Brain pericyte (primary cell): ENCODE measurements around the gene KBTBD4.
"Not testable (repeated sequence)": the region's sequence is repeated elsewhere in the genome, so short reads cannot be mapped to it uniquely, and the experiment has no call there.

Experiments
- DNase-seq: peaks from one replicate; pipeline ENCODE4 v3.0.0-alpha.2; 2012; ENCODE audit warnings: low read depth, low spot score

Gene KBTBD4

DNA sequence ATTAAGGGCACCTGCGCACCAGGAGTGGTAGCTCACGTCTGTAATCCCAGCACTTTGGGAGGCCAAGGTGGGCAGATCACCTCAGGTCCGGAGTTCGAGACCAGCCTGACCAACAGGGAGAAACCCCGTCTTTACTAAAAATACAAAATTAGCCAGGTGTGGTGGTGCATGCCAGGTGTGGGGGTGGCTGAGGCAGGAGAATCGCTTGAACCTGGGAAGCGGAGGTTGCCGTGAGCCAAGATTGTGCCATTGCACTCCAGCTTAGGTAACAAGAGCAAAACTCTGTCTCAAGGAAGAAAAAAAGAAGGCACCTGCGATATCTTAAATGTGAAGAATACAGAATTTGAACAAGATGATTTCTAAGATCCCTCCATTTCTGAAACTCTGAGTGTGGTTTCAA, 52.7 kb downstream of the KBTBD4 start:
- DNase-seq: not testable (repeated sequence)

DNA sequence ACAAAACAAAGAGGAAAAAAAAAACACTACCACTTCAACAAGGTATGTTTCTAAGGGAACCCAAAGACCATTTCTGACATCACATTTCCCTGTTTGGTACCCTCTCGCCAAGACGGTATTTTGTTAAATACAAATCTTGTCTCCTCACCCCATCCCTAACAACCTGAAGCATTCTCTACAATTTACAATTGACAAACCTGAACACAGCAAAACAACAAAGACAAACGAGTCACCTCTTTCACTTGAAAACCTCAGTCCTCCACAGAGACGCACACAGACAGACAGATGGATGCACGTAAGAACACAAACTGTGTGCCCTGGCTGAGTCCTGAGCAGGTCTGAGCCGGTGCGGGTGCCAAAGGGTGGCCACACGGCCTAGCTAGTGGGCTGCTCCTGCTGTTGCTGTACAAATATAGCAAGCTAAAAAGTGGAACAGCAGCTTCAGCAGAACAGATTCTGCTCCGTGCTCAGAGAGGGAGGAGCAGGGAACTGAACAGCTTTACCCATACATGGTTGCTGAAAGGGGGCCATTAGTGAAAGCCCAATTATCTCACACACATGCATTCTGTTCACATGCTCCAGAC, 54.4 kb downstream of the KBTBD4 start:
- no peak for DNase-seq

DNA sequence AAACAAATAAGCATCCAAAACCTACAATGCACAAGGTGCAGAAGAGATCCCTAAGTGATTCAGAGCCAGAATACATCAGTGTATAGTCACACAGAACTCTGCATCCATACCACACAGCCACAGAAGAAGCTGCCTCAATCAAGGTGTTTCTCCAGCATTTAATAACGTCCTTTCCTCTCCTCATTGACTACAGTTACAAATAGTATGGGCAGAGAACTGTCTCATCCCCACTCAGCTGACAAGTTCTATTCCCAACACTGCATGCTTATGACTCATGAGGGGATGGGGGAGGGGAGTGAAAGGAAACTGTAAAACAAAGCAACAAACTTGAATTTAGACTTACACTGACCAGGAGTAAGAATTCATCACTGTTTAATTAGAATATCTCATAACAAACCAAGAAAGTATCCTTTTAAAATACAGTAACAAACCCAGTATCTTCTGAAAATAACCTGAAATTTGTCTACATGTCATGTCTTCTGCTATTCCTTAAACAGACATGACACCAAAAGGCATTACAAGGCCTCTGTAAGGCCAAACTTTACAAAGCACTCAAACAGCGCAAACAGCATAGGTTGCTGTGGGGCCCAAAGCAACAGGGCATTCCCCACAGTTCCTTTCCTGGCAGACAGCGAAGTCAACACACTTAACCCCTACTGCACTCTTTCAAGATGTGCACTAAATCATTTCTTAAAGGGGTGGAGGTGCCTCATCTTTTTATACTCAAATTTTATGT, 55.1 kb downstream of the KBTBD4 start:
- peak; percentile 48 for DNase-seq
